ENCODE measurements around the gene CBLB. TPM values are rescaled to one million over a fixed set of nuclear protein-coding genes. Genes with fewer than 3 reads are reported as not detected.

The CBLB gene
- total and polyA plus RNA-seq, 9 of the 15 experiments (the other 6 are each of a cell fraction or from before 2014, with no cell fraction given) = 1.8 to 8.1 (median 5.3) TPM

DNA sequence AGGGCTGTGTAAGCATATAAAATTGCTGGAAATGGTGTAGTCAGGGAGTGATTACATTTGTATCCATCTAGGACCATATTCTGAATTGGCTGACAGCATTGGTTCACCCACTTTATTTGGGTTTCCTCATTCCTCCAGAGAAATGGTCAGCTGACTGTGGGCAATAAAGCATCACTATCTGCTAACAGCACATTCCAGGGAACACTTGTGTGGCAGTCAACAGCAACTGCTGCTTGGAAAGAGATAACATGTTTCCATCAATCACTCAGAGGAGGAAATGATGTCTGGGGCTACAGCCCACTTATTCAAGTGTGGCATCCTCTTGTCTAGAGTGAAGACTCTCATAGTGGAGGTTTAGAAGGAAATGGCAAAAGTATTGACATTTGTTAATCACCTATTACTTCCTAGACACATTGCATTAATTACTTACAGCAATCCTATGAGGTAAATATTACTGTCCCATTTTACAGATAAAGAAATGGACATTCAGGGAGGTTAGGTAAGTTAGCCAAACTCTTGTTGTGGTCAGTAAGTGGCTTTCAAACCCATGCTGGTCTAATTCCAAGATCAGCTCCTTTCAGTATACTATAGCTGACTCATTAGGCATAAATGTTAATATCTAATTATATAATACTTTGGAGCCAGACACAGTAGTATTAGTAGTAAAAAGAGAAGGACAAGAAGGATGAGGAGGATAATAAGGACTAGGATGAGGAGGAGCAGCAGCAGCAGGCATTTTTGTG, 254.4 kb downstream of the CBLB start (continued):
- TF ChIP-seq ZNF174 (CRISPR knock-in tag; IDR thresholded peaks at IDR 0.05) = no peak
- no peak for TF ChIP-seq GTF2A2 (tag; IDR thresholded peaks at IDR 0.05)
- TF ChIP-seq EZH2 (IDR thresholded peaks at IDR 0.05; ENCODE audit: borderline replicate concordance, low read depth, low read length) = no peak; the same call in 1 of the 2 replicates
- TF ChIP-seq ETV5 (CRISPR knock-in tag; IDR thresholded peaks at IDR 0.05; ENCODE audit: low read depth) = peak; percentile 53; the same call in 1 of the 2 replicates
- TF ChIP-seq ZNF165 (CRISPR knock-in tag; IDR thresholded peaks at IDR 0.05; ENCODE audit: borderline replicate concordance) = no peak
- TF ChIP-seq GATAD2A (IDR thresholded peaks at IDR 0.05) = no peak
- peak; percentile 63 for TF ChIP-seq NCOA4 (IDR thresholded peaks at IDR 0.05; ENCODE audit: partially characterized antibody)
- TF ChIP-seq, protein P1, sequence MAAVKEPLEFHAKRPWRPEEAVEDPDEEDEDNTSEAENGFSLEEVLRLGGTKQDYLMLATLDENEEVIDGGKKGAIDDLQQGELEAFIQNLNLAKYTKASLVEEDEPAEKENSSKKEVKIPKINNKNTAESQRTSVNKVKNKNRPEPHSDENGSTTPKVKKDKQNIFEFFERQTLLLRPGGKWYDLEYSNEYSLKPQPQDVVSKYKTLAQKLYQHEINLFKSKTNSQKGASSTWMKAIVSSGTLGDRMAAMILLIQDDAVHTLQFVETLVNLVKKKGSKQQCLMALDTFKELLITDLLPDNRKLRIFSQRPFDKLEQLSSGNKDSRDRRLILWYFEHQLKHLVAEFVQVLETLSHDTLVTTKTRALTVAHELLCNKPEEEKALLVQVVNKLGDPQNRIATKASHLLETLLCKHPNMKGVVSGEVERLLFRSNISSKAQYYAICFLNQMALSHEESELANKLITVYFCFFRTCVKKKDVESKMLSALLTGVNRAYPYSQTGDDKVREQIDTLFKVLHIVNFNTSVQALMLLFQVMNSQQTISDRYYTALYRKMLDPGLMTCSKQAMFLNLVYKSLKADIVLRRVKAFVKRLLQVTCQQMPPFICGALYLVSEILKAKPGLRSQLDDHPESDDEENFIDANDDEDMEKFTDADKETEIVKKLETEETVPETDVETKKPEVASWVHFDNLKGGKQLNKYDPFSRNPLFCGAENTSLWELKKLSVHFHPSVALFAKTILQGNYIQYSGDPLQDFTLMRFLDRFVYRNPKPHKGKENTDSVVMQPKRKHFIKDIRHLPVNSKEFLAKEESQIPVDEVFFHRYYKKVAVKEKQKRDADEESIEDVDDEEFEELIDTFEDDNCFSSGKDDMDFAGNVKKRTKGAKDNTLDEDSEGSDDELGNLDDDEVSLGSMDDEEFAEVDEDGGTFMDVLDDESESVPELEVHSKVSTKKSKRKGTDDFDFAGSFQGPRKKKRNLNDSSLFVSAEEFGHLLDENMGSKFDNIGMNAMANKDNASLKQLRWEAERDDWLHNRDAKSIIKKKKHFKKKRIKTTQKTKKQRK (IDR thresholded peaks at IDR 0.05; ENCODE audit: borderline replicate concordance, low read depth, low read length) = no peak
- no peak for TF ChIP-seq HDAC8 (tag; IDR thresholded peaks at IDR 0.05)
- TF ChIP-seq, protein P2, sequence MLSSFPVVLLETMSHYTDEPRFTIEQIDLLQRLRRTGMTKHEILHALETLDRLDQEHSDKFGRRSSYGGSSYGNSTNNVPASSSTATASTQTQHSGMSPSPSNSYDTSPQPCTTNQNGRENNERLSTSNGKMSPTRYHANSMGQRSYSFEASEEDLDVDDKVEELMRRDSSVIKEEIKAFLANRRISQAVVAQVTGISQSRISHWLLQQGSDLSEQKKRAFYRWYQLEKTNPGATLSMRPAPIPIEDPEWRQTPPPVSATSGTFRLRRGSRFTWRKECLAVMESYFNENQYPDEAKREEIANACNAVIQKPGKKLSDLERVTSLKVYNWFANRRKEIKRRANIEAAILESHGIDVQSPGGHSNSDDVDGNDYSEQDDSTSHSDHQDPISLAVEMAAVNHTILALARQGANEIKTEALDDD (IDR thresholded peaks at IDR 0.05) = peak; percentile 39; the same call in 1 of the 2 replicates
- no peak for TF ChIP-seq SIN3A (IDR thresholded peaks at IDR 0.05; ENCODE audit: borderline replicate concordance in 2 of 2, control insufficient read depth in 1 of 2, low read depth in 2 of 2, low read length in 2 of 2)
- no peak for TF ChIP-seq PHF8 (IDR thresholded peaks at IDR 0.05; ENCODE audit: borderline replicate concordance, low read length)
- peak; percentile 89 for TF ChIP-seq ETV1 (tag; conservative IDR thresholded peaks at IDR 0.05; ENCODE audit: low read depth)
- TF ChIP-seq, protein P3, sequence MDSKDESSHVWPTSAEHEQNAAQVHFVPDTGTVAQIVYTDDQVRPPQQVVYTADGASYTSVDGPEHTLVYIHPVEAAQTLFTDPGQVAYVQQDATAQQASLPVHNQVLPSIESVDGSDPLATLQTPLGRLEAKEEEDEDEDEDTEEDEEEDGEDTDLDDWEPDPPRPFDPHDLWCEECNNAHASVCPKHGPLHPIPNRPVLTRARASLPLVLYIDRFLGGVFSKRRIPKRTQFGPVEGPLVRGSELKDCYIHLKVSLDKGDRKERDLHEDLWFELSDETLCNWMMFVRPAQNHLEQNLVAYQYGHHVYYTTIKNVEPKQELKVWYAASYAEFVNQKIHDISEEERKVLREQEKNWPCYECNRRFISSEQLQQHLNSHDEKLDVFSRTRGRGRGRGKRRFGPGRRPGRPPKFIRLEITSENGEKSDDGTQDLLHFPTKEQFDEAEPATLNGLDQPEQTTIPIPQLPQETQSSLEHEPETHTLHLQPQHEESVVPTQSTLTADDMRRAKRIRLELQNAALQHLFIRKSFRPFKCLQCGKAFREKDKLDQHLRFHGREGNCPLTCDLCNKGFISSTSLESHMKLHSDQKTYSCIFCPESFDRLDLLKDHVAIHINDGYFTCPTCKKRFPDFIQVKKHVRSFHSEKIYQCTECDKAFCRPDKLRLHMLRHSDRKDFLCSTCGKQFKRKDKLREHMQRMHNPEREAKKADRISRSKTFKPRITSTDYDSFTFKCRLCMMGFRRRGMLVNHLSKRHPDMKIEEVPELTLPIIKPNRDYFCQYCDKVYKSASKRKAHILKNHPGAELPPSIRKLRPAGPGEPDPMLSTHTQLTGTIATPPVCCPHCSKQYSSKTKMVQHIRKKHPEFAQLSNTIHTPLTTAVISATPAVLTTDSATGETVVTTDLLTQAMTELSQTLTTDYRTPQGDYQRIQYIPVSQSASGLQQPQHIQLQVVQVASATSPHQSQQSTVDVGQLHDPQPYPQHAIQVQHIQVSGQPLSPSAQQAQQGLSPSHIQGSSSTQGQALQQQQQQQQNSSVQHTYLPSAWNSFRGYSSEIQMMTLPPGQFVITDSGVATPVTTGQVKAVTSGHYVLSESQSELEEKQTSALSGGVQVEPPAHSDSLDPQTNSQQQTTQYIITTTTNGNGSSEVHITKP (IDR thresholded peaks at IDR 0.05; ENCODE audit: partially characterized antibody) = peak; percentile 20
- no peak for TF ChIP-seq HEY1 (CRISPR knock-in tag; IDR thresholded peaks at IDR 0.05; ENCODE audit: borderline replicate concordance)
- TF ChIP-seq NFXL1 (CRISPR knock-in tag; IDR thresholded peaks at IDR 0.05) = no peak
- no peak for TF ChIP-seq L3MBTL2 (IDR thresholded peaks at IDR 0.05)
- TF ChIP-seq ZSCAN29 (IDR thresholded peaks at IDR 0.05) = no peak
- TF ChIP-seq HMG20B (CRISPR knock-in tag; IDR thresholded peaks at IDR 0.05) = no peak
- TF ChIP-seq, protein P4, sequence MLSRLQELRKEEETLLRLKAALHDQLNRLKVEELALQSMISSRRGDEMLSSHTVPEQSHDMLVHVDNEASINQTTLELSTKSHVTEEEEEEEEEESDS (CRISPR knock-in tag; IDR thresholded peaks at IDR 0.05) = no peak
- no peak for TF ChIP-seq ILF3 (IDR thresholded peaks at IDR 0.05; ENCODE audit: borderline replicate concordance)

Measured in K562 (cell line).